GM18907 (cell line): Measurements from ENCODE around the gene NOP14.
"Not testable (repeated sequence)": the region's sequence is repeated elsewhere in the genome, so short reads cannot be mapped to it uniquely, and the experiment has no call there.

ENCODE experiments used
- ATAC-seq: cut with Tn5 transposase; IDR thresholded peaks from one replicate; pipeline ENCODE4 v1.9.1; 2021; ENCODE audit warnings: mild to moderate bottlenecking, moderate library complexity; ENCODE audit not compliant: unreplicated experiment

Gene NOP14

DNA sequence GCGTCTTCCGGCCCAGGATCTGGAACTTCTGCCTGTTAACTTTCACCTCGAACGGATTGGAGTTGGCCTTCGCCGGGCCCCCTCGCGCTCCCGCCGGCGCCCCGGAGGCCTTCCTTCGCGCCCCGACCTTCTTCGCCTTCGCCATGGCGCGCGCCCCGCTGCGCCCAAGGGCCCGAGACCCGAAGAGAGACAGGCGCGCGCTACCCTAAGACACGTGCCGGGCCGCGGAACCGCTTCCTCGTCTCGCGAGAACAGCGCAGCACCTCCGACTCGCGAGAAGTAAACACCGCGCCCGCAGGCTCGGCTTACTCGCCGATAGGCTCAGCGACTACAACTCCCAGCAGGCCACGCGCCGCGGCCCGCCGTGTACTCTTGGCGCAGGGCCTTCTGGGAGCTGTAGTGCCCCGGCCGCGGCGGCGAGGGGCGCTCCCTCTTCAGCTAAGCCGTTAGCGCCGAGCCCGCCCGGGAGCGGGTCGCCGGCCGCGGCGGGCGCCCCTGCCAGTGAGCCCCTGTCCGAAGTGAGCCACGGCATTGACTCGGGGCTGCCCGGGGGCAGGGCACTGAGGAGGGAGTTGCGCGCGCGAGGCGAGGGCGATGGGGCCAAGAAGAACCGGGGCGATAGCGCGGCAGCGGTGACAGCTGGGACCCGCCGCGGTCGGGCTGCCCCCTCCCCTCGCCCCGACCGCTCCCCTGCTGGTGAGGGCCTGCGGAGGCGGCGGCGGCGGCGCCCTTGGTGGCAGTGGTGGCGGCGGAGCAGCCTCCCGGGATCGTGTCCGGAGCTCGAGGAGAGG, at the start of gene NOP14, which contains the start of gene GRK4:
Gene NOP14 (minus strand): TSS at position 232 of the 791 bp plus-strand sequence. CDS start 87 bp downstream, at position 145.
Gene GRK4 (plus strand): TSS at position 397 of the 791 bp plus-strand sequence. CDS start 500 bp downstream, outside the sequence.
- ATAC-seq, result peak; percentile 89

DNA sequence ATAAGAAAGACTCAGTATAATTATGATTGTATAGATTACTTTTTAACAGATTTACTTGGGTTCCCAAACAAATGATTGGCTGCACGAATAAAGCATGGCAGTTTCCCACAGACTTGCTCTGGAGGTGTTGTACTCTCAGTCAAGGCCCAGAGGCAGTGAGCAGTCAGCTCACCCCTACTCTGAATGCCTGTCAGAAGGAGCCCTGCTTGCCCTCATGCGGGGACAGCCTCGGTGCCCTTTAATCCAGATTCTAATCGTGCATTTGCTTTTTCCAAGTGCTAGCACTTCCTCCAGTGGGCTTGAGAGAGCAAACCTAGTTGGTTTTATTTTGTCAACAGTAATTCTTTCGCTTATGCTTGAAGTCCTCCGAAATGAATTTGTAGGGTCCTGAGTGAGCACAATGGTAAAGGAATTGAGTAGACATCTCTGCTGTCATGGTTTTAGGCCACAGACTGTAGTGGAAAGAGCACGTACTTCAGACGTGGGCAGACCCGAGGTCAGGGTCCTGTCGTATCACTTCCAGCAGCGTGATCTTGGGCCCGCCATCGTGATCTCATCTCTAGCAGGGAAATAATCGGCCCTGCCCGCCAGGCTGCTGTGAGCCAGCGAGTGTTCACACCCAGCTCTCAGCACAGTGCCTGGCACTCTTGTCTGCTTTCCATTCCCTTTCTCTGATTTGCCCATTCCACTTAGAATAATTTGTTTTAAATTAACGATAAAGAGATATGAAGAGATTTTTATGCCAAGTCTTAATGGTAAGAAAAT, 48.4 kb upstream of the NOP14 start:
- ATAC-seq, result no peak

DNA sequence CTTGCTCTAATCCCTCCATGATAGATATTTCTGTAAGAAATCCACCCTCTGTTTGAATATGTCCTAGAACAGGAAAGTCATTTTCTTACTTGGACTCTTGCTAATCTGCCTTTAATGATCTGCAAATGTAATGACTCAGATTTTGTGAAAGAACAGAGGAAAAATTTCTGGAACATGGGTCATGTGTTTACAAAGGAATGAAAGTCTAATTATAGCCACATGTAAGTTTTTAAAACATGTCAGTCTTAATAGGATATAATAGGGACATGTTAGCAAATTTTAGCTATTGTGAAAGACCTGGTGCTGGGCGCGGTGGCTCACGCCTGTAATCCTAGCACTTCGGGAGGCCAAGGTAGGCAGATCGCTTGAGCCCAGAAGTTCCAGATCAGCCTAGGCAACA, 47.8 kb upstream of the NOP14 start:
- no peak for ATAC-seq

DNA sequence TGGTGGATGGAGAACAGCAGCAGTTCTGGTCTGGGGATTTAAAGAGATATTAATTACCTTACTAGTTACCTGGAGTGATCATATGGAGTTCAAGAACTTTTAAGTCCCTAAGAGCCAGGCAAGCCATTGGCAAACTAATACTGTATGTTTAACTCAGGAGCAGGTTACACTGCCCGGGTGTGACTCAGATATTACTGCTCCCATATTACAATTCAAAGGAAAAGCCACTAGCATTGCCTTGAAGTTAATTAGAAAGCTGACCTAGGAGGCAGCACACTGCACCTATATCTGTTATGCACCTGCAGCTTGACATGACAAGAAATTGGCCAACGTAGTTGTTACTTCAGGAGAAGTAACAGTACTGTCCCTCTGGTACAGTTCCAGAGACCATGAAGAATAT, 47.4 kb upstream of the NOP14 start:
- ATAC-seq, result no peak

DNA sequence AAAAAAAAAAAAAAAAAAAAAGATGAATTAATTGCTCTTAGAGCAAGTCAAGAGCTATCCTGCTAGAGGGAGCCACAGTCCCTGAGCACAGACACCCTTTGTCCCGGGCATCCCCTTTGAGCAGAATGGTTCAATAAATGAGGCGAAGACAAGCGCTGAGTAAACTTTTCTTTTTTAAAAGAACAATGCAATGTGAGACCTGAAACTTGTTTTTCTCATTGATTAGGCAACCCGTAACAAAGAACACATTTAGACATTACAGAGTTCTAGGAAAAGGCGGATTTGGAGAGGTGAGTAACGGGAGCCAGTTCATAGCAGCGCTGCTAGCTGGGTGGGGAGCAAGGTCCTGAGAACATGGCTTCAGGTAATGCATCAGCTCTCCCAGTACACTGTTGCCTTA, 46.2 kb upstream of the NOP14 start:
- no peak for ATAC-seq

DNA sequence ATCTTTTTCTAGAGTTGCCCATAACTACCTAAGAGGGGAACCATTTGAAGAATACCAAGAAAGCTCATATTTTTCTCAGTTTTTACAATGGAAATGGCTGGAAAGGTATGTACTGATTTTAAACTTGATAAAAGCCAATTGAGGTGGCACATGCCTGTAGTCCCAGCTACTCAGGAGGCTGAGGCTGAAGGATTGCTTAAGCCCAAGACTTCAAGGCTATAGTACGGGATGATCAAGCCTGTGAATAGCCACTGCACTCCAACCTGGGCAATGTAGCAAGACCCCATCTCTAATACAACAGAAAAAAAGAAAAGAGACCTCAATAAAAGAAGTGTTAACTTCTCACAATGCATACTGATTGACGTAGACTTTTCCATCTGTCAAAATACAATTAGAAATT, 44.5 kb upstream of the NOP14 start:
- ATAC-seq, result no peak

DNA sequence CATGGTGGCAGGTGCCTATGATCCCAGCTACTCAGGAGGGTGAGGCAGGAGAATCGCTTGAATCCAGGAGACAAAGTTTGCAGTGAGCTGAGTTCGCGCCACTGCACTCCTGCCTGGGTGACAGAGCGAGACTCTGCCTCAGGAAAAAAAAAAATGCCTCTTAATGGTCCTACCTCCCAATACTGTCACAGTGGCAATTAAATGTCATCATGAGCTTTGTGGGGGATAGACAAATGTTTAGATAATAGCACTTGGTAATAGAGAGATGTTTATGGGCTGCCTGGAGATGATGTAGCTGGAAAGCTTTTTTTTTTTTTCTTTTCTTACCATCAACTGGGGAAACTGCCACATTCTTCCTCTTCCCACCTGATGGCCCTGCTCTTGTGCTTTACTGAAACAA, 33.2 kb upstream of the NOP14 start:
- ATAC-seq, result no peak

DNA sequence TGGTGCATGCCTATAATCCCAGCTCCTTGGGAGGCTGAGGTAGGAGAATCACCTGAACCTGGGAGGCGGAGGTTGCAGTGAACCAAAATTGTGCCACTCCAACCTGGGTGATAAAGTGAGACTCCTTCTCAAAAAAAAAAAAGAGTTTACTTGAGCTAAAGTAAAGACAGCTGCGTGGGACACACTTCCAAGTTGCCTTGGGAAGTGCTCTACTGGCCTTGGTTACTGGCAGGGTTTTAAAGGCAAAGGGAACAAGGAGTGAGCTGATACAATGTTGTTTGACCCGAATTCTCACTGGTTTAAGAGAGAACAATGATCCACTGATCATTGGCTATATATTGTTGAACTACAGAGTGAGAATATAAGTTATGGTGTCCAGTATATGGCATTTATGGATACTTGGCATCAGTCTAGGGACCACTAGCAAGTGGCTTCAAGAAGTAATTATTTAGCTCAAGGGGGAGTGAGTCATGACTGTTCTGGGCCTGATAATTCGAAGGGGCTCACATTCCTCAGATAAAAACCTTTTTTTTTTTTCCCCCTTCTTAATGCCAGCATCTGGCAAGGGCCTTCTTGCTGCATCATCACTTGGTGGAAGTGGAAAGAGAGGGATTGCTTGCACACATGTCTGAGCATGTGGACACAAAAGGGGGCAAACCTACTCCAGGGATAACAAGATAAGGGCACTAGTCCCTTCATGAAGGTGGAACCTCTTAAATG, 32.5 kb upstream of the NOP14 start:
- ATAC-seq, result no peak

DNA sequence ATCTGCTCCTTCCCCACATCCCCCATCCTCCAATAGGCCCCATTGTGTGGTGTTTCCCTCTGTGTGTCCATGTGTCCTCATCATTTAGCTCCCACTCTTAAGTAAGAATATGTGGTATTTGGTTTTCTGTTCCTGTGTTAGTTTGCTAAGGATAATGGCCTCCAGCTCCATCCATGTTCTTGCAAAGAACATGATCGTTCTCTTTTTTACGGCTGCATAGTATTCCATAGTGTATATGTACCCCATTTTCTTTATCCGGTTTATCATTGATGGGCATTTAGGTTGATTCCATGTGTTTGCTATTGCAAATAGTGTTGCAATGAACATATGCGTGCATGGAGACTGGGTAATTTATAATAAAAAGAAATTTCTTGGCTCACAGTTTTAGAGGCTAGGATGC, 31.7 kb upstream of the NOP14 start:
- ATAC-seq, result no peak

DNA sequence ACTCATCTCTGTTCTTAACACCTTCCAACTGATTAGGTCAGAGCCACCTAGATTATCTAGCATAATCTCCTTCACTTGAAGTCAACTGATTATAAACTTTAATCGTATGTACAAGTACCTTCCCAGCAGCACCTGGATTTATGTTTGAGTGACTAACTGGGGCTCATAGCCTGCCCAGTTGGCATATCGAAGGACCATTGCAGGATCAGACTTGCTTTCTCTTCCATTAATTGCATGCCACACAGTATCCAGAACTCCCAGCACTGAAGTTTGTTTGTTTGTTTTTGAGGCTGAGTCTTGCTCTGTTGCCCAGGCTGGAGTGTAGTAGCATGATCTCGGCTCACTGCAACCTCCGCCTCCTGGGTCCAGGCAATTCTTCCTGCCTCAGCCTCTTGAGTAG, 28.0 kb upstream of the NOP14 start:
- ATAC-seq, result no peak

DNA sequence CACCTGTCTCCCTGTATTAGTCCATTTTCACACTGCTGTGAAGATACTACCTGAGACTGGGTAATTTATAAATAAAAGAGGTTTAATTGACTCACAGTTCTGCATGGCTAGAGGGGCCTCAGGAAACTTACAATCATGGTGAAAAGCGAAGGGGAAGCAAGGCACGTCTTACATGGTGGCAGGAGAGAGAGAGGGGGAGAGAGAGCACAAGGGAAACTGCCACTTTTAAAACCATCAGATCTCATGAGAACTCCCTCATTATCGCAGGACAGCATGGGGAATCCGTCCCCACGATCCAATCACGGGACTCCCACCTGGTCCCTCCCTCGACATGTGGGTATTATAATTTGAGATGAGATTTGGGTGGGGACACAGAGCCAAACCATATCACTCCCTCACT, 20.5 kb upstream of the NOP14 start:
- not testable (repeated sequence) for ATAC-seq

DNA sequence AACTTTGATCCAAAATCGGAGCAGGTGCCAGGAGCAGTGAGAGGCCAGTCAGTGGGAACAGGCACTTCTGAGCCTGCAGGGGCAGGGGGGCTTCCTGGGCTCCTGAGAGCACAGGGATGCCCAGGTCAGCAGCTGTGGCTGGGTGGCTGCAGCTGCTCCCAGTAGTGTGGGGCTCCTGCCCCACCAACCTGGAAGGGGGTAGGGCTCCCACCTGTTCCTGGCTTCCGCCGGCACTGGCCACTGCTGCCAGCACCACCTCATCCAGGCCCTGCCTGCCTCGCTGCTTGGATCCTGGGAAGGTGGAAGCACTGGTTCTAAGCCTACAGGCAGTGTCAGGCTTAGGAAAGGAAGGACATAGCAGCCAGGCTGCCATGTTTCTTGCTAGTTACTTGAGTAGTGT, 18.8 kb upstream of the NOP14 start:
- ATAC-seq, result no peak

DNA sequence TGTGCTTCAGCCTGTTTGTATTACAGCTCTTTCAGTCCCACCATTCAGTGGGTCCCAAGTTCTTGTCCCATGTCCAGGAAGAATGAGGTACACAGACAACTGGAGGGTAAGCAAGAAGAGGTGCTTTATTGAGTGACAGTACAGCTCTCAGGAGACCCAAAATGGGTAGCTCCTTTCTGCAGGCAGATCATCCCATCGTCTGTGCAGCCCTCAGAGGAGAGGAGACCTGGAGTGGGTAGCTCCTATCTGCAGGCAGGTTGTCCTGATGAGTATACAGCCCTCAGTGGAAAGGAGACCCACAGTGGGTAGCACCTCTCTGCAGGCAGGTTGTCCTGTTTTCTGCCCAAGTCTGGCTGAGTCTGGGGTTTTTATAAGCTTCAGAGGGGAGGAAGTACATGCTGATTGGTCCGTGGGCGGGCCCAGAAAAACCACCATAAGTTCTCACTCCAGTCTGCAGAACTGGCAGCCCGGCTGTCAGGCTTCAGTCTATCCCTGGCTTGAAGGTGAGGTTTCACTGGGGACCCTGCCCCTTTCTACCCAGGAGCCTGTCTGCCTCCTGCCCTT, 18.1 kb upstream of the NOP14 start:
- no peak for ATAC-seq

DNA sequence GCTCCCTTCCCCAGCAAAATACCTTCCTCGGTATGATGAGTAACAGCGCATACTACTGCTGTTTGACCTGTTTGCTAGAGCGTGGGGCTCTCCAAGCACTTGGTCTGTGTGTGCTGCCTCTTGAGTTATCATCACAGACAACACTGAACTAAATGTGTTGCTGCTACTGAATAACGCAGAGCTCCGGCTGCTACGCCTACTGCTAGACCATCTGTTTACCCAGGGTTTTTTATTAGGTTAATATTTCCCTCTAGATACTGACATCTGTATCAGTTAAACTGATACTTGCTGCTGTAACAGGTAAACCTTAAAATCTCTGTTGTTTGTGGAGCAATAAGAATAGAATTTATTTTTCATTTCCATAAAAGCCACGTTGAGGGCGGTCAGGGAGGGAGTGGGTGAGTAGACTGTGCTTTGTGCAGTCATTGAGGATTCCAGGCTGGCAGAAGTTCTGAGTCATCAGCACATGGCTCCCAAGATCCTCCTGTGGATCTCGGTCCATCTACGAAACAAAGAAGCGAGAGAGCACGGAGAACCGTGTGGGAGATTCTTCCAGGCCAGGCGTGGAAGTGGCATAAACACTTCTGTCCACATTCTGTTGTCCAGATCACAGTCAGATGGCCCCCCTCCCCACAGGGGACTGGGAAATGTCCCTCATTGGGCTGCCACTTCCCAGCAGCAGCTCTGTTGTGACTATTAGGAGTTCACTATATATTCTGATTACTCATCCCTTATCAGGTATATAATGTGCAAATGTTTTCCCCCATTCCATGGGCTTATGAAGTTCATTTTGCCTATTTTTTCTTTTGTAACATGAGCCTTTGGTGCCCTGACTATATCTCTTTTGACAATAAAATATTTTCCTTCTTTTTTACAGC, 14.2 kb upstream of the NOP14 start:
- ATAC-seq, result no peak

DNA sequence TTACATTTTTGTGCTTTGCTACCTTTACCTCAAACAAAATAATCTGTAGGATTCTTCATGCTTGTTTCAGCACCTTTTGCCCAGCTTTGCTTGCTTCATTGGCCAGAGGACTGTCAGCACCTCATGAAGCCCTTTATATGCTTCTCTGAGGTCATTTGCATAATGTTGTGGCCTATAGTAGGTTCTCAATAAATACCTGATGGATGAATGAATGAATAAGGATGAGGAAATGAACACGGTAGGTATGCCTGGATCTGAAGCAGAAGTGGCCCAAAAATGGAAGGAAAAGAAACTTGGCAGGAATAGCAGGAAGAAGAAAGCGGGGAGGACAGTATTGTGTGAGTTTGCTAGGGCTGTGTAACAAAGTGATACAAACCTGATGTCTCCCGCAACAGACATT, 8.1 kb upstream of the NOP14 start:
- ATAC-seq, result no peak

DNA sequence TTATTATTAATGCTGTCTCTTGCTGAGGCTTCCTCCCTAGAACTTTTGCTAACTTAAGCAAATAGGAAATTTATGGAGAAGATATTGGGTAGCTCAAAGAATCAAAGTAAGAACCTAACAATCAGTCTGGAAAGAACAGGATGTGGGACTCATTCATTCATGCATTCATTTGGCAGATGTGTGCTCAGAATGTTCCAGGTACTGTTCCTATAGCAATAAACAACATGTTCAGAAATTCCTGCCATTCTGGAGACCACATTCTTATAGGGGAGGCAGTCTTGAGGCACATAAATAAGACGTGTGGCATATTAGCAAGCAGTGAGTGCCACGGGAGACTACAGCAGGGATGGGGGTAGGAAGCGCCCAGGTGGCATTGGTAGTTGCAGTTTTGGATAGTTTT, 5.2 kb upstream of the NOP14 start:
- no peak for ATAC-seq

DNA sequence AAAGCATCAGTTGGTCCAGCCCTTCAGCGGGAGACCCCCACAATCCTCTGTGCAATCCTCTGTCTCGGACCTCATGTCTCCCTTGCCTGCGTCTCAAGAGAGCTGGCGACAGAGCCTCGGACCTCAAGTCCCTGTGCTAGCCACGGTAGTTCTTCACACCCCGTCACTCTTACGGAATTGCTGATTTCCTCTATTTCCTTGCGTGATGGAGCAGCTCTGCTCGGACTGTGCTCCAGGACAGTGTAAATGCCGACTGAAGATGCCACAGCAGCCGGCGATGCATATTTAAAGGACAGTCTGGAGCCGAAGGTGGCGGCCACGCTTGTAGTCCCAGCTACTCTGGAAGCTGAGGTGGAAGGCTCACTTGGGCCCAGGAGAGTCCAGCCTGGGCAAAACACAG, 2.1 kb upstream of the NOP14 start:
- ATAC-seq, result no peak

DNA sequence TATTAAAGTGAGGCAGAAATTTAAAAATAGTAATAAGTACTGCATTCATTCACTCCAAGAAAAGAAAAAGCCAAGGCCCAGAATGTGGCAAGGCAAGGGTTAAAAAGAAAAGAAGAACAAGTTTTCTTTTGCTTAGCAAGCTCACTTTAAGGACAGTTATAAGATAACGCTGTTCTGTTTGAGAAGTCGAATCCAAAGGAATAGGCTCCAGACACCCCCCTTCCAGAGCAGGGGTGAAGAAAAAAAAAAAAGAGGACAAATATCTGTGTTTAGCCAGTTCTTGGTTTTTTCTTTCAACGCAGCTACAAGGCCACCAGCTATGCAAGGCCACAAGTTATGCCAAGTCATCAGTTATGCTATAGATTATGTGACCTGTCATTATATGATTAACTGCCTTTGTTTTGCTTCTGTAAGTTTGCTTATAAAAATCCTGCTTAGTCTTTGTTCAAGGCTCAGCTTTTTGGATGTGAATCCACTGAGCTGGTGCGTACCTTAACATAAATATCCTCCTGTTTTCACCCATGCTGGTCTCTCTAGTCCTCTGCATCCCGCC, 1.6 kb upstream of the NOP14 start:
- no peak for ATAC-seq

DNA sequence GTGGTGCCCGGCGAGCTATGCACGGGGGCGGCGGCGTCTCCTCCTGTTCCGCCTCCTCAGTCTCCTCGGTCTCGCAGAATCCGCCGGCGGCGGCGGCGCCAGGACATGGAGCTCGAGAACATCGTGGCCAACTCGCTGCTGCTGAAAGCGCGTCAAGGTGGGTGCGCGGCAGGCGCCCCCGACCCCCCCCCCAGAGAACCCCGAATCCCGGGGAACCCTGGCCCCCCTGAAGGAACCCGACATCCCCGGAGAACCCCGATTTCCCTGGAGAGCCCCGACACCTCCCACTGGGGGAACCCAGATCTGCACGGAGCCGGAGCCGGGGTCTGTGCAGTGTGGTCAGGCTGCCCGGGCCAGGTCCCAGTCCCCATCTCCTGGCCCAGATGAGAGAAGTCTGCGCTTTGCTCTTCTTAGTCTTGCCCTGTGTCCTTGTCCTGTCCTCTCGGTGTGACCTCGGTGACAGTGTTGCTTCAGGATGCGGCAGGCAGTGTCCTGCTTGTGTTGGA, 813 bp upstream of the NOP14 start:
- ATAC-seq, result peak; percentile 33
